LNCaP clone FGC (cell line): ENCODE data around the gene GRIA3.

Experiments
- DNase-seq: peaks from one replicate; pipeline ENCODE4 v3.0.0-alpha.2; 2011; ENCODE audit warnings: low read depth
- H3K4me3 ChIP-seq: 2 replicates; pipeline ENCODE4 v1.5.1; 2011; ENCODE audit warnings: mild to moderate bottlenecking, low read depth, low read length, control low read depth
- TF ChIP-seq, protein P1 (sequence below): IDR thresholded peaks from 2 replicates; pipeline ENCODE4 v1.5.1; 2012; ENCODE audit warnings: mild to moderate bottlenecking; ENCODE audit not compliant: control insufficient read depth, insufficient read depth; ENCODE audit errors: extremely low read depth

GRIA3 gene

DNA sequence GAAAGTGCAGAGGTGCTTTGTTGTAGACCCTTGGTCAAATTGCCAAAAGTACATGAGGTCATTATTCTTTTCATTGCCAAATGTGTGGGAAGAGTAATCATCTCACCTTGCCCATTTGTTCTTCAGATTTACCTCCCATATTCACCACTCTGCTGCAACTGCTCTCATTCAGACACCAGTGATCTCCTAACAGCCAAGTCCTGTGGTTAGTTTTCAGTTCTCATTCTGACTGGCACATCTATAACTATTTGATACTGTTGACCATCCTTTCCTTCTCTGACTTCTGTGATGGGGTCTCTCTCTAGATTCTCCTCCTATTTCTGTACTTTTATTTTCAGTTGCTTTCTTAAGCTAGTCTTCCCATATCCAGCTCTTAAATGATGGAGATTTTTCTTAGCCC, 39.8 kb downstream of the GRIA3 start:
- DNase-seq, result no peak
- no peak overlapping the region for H3K4me3 ChIP-seq
- TF ChIP-seq, protein P1, sequence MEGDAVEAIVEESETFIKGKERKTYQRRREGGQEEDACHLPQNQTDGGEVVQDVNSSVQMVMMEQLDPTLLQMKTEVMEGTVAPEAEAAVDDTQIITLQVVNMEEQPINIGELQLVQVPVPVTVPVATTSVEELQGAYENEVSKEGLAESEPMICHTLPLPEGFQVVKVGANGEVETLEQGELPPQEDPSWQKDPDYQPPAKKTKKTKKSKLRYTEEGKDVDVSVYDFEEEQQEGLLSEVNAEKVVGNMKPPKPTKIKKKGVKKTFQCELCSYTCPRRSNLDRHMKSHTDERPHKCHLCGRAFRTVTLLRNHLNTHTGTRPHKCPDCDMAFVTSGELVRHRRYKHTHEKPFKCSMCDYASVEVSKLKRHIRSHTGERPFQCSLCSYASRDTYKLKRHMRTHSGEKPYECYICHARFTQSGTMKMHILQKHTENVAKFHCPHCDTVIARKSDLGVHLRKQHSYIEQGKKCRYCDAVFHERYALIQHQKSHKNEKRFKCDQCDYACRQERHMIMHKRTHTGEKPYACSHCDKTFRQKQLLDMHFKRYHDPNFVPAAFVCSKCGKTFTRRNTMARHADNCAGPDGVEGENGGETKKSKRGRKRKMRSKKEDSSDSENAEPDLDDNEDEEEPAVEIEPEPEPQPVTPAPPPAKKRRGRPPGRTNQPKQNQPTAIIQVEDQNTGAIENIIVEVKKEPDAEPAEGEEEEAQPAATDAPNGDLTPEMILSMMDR, result no peak

DNA sequence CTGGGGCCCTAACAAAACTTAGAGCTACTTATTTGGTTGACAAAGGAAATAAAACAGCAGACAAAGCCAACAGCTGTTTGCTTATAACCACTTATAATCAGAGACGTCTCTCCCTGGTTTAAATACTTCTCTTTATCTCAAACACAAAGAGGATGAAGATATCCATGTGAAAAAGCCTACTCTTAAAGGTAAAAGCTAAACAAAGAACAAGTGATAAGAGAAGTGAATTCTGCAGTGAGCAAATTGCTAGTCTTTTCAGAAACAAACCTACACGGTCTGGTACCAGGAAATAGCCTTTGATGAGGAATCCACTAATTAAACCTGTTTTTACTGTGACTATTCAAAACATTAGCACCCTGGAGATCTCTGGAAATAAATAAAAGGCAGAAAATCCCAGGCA, 46.7 kb downstream of the GRIA3 start:
- DNase-seq, result no peak
- TF ChIP-seq, protein P1, result no peak
- no peak overlapping the region for H3K4me3 ChIP-seq

DNA sequence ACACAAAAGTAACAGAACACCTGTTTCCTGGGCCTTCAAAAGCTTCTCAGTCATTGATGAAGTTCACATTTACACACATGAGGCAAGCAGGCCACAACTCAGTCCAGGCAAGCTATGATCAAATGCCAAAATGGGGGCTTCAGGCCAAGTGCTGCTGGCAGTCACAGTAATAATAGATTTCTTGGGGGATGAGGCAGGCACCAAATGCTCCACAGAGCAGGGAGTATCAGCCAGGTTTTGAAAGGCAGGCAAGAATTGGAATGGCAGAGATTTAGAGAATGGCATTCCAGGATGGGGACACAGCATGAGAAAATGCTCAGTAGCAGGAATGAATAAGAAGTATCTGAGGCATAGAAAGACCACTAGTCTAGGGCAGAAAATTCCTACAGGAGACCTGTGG, 52.8 kb downstream of the GRIA3 start:
- H3K4me3 ChIP-seq, result no peak overlapping the region
- no peak for DNase-seq
- TF ChIP-seq, protein P1, result no peak

DNA sequence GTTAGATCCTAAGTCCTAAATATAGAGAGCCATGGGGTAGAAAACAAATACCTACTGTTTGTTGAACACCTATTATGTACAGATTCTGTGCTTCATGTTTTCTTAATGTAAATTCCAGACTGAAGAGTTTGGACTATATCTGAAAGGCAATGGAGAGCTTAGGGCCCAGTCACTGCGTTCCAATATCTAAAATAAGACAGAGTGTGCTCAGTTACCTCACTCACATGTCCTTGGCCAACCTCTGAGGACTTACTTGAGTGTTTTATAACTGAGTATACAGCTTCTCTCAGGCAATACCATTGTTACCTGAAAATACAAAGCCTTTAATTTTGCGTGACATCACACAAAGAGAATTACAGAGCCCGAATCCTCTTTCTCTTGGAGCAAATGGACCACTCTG, 53.2 kb downstream of the GRIA3 start:
- TF ChIP-seq, protein P1, result no peak
- H3K4me3 ChIP-seq, result no peak overlapping the region
- DNase-seq, result no peak

DNA sequence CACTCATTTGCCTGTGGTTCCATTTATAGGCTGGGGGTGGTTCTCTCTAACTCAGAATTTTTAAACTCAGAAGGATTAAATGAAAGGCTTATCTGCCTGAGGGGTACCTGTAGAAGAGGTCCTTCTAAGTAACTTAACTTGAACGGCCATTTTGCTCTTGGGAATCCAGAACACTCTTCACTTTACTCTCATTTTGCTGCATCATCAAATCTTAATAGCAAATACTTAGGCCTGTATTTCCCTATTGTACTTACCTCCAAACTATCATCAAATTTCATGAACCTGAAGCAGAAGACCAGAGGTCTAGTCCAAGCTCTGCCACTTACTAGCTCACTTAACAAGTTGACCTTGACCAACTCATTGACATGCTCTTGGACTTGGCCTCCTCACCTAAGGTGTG, 70.4 kb downstream of the GRIA3 start:
- TF ChIP-seq, protein P1, result no peak
- DNase-seq, result no peak

DNA sequence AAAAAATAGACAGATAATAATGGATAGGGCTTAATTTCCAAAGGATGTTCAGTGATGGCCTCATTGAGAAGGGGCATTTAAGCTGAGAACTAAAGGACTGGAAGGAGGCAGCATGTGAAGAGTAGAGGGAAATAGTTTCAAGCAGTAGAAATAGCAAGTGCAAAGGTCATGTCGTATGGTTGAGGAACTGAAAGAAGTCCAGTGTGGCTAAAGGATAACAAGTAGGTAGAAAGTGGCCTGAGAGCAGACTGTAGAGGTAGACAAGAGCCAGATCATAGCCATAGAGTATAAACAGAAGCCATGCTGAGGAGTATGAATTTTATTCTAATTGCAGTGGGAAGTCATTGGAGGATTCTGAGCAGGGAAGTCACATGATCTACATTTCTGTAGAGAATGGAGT, 72.3 kb downstream of the GRIA3 start:
- no peak overlapping the region for H3K4me3 ChIP-seq
- TF ChIP-seq, protein P1, result no peak
- no peak for DNase-seq

More for the DNA sequence above, 70.4 kb downstream of the GRIA3 start:
- H3K4me3 ChIP-seq, result no peak overlapping the region

DNA sequence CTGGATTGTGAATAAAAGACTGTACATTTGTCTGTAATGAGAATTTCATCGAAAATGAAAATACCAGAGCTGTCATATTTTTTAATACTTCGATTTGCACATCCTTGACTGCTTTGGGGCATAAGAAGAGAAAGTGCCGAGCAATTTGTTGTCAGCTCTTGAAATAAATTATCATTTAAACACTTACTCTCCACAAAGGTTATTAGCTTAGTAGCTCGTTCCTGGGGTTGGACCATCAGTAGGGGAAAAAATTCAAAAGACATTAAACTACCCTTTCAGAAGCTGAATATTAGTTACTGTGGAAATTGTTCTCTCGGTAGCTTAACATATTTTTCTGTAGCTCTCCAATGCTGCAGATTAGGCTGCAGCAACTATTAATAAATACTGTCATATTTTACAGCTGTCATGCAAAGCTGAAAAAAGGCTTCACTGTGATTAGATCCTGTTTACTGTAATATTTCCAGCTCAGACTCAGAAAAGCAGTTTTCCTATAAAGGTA, 76.9 kb downstream of the GRIA3 start:
- DNase-seq, result no peak
- no peak overlapping the region for H3K4me3 ChIP-seq
- TF ChIP-seq, protein P1, result no peak
